ENCODE measurements around the gene PNPLA3. TPM values are rescaled to one million over a fixed set of nuclear protein-coding genes. Genes with fewer than 3 reads are reported as not detected.

The PNPLA3 gene
- total and polyA plus RNA-seq, 9 of the 15 experiments (the other 6 are each of a cell fraction or from before 2014, with no cell fraction given), result 0.20 to 0.48 (median 0.38) TPM; not detected in 6

DNA sequence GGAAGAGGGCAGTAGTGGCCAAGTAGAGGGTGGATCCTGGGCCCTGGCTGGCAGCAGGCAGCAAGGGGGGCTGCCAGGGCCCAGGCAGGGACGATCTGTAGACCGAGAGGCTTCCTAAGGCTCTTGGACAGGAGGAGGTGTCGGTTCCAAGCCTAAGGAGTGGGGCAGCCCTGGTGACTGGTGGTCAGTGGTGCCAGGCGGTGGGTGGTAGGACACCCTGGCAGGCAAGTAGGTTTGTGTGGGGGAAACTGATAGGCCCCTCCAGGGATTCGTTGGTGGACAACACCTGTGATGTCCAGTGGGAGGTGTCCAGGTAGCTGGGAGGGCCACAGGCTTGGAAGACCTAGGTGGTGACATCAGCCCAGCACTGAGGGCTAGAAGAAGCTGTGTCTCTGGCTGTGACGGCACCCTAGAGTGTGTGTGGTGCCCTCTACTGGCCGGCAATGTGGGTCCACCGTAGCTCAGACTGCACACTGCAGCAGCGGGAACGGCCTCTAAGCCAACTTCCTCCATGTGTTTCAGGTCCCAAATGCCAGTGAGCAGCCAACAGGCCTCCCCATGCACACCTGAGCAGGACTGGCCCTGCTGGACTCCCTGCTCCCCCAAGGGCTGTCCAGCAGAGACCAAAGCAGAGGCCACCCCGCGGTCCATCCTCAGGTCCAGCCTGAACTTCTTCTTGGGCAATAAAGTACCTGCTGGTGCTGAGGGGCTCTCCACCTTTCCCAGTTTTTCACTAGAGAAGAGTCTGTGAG lies 22.2 kb downstream of the PNPLA3 start (continued):
- TF ChIP-seq, protein P1, sequence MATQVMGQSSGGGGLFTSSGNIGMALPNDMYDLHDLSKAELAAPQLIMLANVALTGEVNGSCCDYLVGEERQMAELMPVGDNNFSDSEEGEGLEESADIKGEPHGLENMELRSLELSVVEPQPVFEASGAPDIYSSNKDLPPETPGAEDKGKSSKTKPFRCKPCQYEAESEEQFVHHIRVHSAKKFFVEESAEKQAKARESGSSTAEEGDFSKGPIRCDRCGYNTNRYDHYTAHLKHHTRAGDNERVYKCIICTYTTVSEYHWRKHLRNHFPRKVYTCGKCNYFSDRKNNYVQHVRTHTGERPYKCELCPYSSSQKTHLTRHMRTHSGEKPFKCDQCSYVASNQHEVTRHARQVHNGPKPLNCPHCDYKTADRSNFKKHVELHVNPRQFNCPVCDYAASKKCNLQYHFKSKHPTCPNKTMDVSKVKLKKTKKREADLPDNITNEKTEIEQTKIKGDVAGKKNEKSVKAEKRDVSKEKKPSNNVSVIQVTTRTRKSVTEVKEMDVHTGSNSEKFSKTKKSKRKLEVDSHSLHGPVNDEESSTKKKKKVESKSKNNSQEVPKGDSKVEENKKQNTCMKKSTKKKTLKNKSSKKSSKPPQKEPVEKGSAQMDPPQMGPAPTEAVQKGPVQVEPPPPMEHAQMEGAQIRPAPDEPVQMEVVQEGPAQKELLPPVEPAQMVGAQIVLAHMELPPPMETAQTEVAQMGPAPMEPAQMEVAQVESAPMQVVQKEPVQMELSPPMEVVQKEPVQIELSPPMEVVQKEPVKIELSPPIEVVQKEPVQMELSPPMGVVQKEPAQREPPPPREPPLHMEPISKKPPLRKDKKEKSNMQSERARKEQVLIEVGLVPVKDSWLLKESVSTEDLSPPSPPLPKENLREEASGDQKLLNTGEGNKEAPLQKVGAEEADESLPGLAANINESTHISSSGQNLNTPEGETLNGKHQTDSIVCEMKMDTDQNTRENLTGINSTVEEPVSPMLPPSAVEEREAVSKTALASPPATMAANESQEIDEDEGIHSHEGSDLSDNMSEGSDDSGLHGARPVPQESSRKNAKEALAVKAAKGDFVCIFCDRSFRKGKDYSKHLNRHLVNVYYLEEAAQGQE (IDR thresholded peaks at IDR 0.05; ENCODE audit: borderline replicate concordance), result peak; percentile 26; the same call in 1 of the 2 replicates
- TF ChIP-seq, protein P1 (CRISPR knock-in tag; IDR thresholded peaks at IDR 0.05; ENCODE audit: low read depth), result no peak
- TF ChIP-seq JUND (IDR thresholded peaks at IDR 0.05; ENCODE audit: borderline replicate concordance, low read depth, low read length), result peak; percentile 33; the same call in 1 of the 2 replicates
- TF ChIP-seq JUND (tag; IDR thresholded peaks at IDR 0.05; ENCODE audit: borderline replicate concordance, low read depth, low read length), result 0 out of 3 replicates have a peak, but pooled peaks have one; percentile 14

Data from K562 (cell line).